Ovary (tissue), 3 donors: ENCODE measurements around the gene NSMF.

ENCODE experiments used
- POLR2A ChIP-seq: fragments of 450-650 bp; IDR thresholded peaks from one replicate; pipeline ENCODE4 v1.6.1; 2017; ENCODE audit warnings: antibody characterized with exemption, mild to moderate bottlenecking, moderate library complexity
- TF ChIP-seq, protein P1 (sequence below), 3 donors: fragments of 450-650 bp in 2 of 3; fragments of 200-600 bp in 1 of 3; IDR thresholded peaks; one replicate each; pipeline versions ENCODE4 v1.5.1 to v1.8.0; 2016 to 2022; ENCODE audit warnings: antibody characterized with exemption in 3 of 3, mild to moderate bottlenecking in 1 of 3
- donor health status: DM: no; HTN: no; CAD: no.

- TF ChIP-seq, protein P1, sequence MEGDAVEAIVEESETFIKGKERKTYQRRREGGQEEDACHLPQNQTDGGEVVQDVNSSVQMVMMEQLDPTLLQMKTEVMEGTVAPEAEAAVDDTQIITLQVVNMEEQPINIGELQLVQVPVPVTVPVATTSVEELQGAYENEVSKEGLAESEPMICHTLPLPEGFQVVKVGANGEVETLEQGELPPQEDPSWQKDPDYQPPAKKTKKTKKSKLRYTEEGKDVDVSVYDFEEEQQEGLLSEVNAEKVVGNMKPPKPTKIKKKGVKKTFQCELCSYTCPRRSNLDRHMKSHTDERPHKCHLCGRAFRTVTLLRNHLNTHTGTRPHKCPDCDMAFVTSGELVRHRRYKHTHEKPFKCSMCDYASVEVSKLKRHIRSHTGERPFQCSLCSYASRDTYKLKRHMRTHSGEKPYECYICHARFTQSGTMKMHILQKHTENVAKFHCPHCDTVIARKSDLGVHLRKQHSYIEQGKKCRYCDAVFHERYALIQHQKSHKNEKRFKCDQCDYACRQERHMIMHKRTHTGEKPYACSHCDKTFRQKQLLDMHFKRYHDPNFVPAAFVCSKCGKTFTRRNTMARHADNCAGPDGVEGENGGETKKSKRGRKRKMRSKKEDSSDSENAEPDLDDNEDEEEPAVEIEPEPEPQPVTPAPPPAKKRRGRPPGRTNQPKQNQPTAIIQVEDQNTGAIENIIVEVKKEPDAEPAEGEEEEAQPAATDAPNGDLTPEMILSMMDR (IDR thresholded peaks at IDR 0.05) = no peak
- no peak for TF ChIP-seq POLR2A
These were observed 27.0 kb upstream of the NSMF start for GRCh38 chr9:137486141-137486490.
